HepG2 (cell line): ENCODE results near the gene CATSPERE. TPM values are rescaled to one million over a fixed set of nuclear protein-coding genes. Genes with fewer than 3 reads are reported as not detected.

ENCODE experiments used
- ATF4 ChIP-seq, 2 experiments: fragments of 450-650 bp in 1 of 2; sonication (generic) in 1 of 2; formaldehyde crosslinking; IDR thresholded peaks; 2 replicates each; pipeline versions ENCODE4 v1.5.0 to v1.8.0; 2020 to 2022; ENCODE audit warnings: mild to moderate bottlenecking in 1 of 2, missing genetic modification reagents in 1 of 2
- KLF11 ChIP-seq: IDR thresholded peaks from 2 replicates; pipeline ENCODE4 v1.6.1; 2016; ENCODE audit warnings: missing compliant biosample characterization
- MED13 ChIP-seq: sonication (generic); formaldehyde crosslinking; IDR thresholded peaks from 2 replicates; pipeline ENCODE4 v1.5.0; 2020; ENCODE audit warnings: missing genetic modification reagents
- MLX ChIP-seq: IDR thresholded peaks from 2 replicates; pipeline ENCODE4 v1.6.1; 2016
- POLR2A ChIP-seq, 2 experiments: IDR thresholded peaks; 2 replicates each; pipeline ENCODE4 v1.6.1; 2011; ENCODE audit warnings: low read depth in 2 of 2, low read length in 2 of 2, mild to moderate bottlenecking in 1 of 2, moderate library complexity in 1 of 2; ENCODE audit not compliant: insufficient read depth in 1 of 2
- PRDM4 ChIP-seq: sonication (generic); formaldehyde crosslinking; IDR thresholded peaks from 2 replicates; pipeline ENCODE4 v1.9.0; 2021; ENCODE audit warnings: missing genetic modification reagents, borderline replicate concordance
- ZBTB3 ChIP-seq: sonication (generic); formaldehyde crosslinking; IDR thresholded peaks from 2 replicates; pipeline ENCODE4 v1.4.0; 2020; ENCODE audit warnings: low read depth, mild to moderate bottlenecking, moderate library complexity, missing genetic modification reagents, borderline replicate concordance
- ZBTB39 ChIP-seq: sonication (generic); formaldehyde crosslinking; IDR thresholded peaks from 2 replicates; pipeline ENCODE4 v1.5.0; 2020; ENCODE audit warnings: missing genetic modification reagents
- ZNF382 ChIP-seq: sonication (generic); formaldehyde crosslinking; IDR thresholded peaks from 2 replicates; pipeline ENCODE4 v1.5.0; 2020; ENCODE audit warnings: missing genetic modification reagents, mild to moderate bottlenecking, borderline replicate concordance
- ZNF549 ChIP-seq: sonication (generic); formaldehyde crosslinking; IDR thresholded peaks from 2 replicates; pipeline ENCODE4 v1.5.0; 2020; ENCODE audit warnings: missing genetic modification reagents
- ZNF552 ChIP-seq: sonication (generic); formaldehyde crosslinking; IDR thresholded peaks from 2 replicates; pipeline ENCODE4 v1.9.0; 2022; ENCODE audit warnings: missing genetic modification reagents, mild to moderate bottlenecking, borderline replicate concordance
- polyA plus RNA-seq, 8 experiments: library from polyadenylated mRNA; depleted of rRNA in 3 of 8; stranded (reverse) in 7 of 8; unstranded in 1 of 8; fragments of >200 nt; fragmentation: Illumina TruSeq in 4 of 8; extraction: Trizol in 4 of 8; gene quantifications; 2 replicates each; pipeline versions ENCODE4 v1.2.1 to v1.2.3, GENCODE V29; 2011 to 2016; ENCODE audit warnings: low read depth in 4 of 8, missing spikeins in 1 of 8, mixed read lengths in 1 of 8; ENCODE audit not compliant: insufficient read depth in 1 of 8
- total RNA-seq, 5 experiments: library from RNA; depleted of rRNA; stranded (reverse); fragments of >200 nt; fragmentation: Illumina TruSeq; extraction: Trizol; gene quantifications; 2 replicates each; pipeline ENCODE4 v1.2.3, GENCODE V29; 2016; ENCODE audit warnings: low read depth in 1 of 5
- TF ChIP-seq, protein P1 (sequence below): fragments of 450-650 bp; IDR thresholded peaks from 2 replicates; pipeline ENCODE4 v1.6.1; 2017; ENCODE audit warnings: mild to moderate bottlenecking
- TF ChIP-seq, protein P2 (sequence below): sonication (generic); formaldehyde crosslinking; IDR thresholded peaks from 2 replicates; pipeline ENCODE4 v1.8.0; 2022; ENCODE audit warnings: missing genetic modification reagents, mild to moderate bottlenecking, moderate library complexity, borderline replicate concordance
- TF ChIP-seq, protein P3 (sequence below): sonication (generic); formaldehyde crosslinking; IDR thresholded peaks from 2 replicates; pipeline ENCODE4 v1.9.0; 2022; ENCODE audit warnings: low read depth, missing genetic modification reagents

CATSPERE gene
- total and polyA plus RNA-seq, 2 of the 13 experiments (the other 11 are each of a cell fraction or from before 2014, with no cell fraction given), result 0.34 to 0.51 TPM

DNA sequence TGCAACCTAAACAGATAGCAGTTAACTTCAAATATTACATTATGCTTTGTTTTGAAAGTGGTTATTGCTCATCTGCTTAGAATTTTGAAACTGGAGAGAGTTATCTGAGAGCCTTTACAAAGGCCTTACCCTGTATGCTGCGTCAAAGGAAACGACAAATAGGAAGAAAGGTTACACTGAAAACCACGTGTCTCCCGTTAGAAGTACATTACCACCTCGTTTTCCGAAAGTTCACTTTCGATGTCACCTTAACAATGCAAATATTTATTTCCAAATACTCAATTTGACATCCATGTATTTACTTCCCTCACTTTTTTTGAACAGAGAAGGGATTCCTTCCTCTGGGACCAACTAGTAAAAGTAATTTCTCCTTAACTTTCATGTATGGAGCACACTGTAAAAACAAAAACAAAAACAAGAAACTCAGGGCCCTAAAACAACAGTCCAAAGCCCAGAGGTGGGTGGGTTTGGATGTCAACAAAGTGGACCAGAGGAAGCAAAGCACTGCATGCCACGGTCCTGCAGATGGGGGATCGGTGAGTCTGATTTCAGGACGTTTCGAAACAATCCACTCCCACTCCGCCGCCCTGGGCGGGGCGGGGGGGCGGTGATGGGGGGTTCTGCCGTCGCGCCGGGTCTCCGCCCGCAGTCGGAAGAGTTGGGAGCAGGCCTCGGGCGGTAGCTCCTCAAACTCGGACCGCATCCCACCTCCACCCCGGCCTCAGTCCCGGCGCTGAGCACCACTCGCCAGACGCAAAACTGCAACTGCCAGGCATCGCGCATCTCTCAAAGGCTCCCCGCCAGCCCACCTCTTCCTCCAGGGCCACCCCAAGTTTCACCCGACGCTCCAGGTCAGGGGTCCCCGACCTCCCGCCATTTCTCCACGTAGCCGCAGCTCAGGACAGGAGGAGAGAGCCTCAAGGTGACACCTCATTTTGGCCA is 10.2 kb upstream of the CATSPERE start (continued):
- TF ChIP-seq, protein P1, sequence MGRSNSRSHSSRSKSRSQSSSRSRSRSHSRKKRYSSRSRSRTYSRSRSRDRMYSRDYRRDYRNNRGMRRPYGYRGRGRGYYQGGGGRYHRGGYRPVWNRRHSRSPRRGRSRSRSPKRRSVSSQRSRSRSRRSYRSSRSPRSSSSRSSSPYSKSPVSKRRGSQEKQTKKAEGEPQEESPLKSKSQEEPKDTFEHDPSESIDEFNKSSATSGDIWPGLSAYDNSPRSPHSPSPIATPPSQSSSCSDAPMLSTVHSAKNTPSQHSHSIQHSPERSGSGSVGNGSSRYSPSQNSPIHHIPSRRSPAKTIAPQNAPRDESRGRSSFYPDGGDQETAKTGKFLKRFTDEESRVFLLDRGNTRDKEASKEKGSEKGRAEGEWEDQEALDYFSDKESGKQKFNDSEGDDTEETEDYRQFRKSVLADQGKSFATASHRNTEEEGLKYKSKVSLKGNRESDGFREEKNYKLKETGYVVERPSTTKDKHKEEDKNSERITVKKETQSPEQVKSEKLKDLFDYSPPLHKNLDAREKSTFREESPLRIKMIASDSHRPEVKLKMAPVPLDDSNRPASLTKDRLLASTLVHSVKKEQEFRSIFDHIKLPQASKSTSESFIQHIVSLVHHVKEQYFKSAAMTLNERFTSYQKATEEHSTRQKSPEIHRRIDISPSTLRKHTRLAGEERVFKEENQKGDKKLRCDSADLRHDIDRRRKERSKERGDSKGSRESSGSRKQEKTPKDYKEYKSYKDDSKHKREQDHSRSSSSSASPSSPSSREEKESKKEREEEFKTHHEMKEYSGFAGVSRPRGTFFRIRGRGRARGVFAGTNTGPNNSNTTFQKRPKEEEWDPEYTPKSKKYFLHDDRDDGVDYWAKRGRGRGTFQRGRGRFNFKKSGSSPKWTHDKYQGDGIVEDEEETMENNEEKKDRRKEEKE, result no peak
- TF ChIP-seq ZBTB39 (CRISPR knock-in tag), result no peak
- no peak for TF ChIP-seq ZNF552
- no peak for TF ChIP-seq MLX (CRISPR knock-in tag)
- no peak for TF ChIP-seq PRDM4 (CRISPR knock-in tag)
- TF ChIP-seq, protein P2, sequence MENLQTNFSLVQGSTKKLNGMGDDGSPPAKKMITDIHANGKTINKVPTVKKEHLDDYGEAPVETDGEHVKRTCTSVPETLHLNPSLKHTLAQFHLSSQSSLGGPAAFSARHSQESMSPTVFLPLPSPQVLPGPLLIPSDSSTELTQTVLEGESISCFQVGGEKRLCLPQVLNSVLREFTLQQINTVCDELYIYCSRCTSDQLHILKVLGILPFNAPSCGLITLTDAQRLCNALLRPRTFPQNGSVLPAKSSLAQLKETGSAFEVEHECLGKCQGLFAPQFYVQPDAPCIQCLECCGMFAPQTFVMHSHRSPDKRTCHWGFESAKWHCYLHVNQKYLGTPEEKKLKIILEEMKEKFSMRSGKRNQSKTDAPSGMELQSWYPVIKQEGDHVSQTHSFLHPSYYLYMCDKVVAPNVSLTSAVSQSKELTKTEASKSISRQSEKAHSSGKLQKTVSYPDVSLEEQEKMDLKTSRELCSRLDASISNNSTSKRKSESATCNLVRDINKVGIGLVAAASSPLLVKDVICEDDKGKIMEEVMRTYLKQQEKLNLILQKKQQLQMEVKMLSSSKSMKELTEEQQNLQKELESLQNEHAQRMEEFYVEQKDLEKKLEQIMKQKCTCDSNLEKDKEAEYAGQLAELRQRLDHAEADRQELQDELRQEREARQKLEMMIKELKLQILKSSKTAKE (CRISPR knock-in tag), result no peak
- TF ChIP-seq KLF11 (CRISPR knock-in tag), result no peak
- TF ChIP-seq ZNF382 (CRISPR knock-in tag), result no peak
- TF ChIP-seq ZNF549 (CRISPR knock-in tag), result no peak
- no peak for TF ChIP-seq ATF4 (CRISPR knock-in tag; IDR thresholded peaks at IDR 0.05)
- TF ChIP-seq MED13 (CRISPR knock-in tag), result no peak
- peak in 1 of 2 experiments; percentile 38; a peak in 2 of 4 replicates for TF ChIP-seq POLR2A (IDR thresholded peaks at IDR 0.05; ENCODE audit: insufficient read depth in 1 of 2, low read depth in 2 of 2, low read length in 2 of 2)
- TF ChIP-seq, protein P3, sequence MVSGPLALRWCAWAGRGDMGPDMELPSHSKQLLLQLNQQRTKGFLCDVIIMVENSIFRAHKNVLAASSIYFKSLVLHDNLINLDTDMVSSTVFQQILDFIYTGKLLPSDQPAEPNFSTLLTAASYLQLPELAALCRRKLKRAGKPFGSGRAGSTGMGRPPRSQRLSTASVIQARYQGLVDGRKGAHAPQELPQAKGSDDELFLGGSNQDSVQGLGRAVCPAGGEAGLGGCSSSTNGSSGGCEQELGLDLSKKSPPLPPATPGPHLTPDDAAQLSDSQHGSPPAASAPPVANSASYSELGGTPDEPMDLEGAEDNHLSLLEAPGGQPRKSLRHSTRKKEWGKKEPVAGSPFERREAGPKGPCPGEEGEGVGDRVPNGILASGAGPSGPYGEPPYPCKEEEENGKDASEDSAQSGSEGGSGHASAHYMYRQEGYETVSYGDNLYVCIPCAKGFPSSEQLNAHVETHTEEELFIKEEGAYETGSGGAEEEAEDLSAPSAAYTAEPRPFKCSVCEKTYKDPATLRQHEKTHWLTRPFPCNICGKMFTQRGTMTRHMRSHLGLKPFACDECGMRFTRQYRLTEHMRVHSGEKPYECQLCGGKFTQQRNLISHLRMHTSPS (CRISPR knock-in tag), result no peak
- no peak for TF ChIP-seq ZBTB3 (CRISPR knock-in tag)
